Measurements from ENCODE around the gene PLSCR1.

- no peak for TF ChIP-seq YY1 (IDR thresholded peaks at IDR 0.05; ENCODE audit: insufficient read depth, insufficient read length)
- no peak for TF ChIP-seq SUZ12 (IDR thresholded peaks at IDR 0.05; ENCODE audit: extremely low read depth, insufficient read depth, insufficient read length)
Measured at GRCh38 chr3:146539315-146539714, 5.1 kb downstream of the PLSCR1 start.

All from NT2/D1 (cell line).